ENCODE measurements around the gene JAKMIP2.
"Not testable (repeated sequence)": the region's sequence is repeated elsewhere in the genome, so short reads cannot be mapped to it uniquely, and the experiment has no call there.

Gene JAKMIP2

GRCh38 chr5:147616421-147616820 is 166.1 kb downstream of the JAKMIP2 start:
- no peak for DNase-seq (ENCODE audit: low read depth in 2 of 3, low spot score in 1 of 3)

- no peak for DNase-seq (ENCODE audit: low read depth in 2 of 3, low spot score in 1 of 3)
These were observed 169.2 kb downstream of the JAKMIP2 start for GRCh38 chr5:147613359-147613758.

DNA sequence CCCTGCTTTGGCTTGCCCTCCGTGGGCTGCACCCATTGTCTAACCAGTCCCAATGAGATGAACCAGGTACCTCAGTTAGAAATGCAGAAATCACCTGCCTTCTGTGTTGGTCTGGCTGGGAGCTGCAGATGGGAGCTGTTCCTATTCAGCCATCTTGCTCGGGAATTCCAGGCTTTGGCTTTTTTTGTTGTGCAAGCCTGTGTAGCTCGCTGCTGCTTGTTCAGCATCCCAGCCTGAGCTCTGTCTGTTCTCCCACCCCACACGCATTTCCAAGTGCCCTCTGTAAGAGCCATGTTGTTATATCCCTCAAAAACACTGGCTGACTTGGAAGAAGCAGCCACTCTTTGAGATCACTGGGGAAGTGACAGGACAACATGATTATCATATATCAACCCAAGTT is 171.0 kb downstream of the JAKMIP2 start:
- no peak for DNase-seq (ENCODE audit: low read depth in 2 of 3, low spot score in 1 of 3)

DNA sequence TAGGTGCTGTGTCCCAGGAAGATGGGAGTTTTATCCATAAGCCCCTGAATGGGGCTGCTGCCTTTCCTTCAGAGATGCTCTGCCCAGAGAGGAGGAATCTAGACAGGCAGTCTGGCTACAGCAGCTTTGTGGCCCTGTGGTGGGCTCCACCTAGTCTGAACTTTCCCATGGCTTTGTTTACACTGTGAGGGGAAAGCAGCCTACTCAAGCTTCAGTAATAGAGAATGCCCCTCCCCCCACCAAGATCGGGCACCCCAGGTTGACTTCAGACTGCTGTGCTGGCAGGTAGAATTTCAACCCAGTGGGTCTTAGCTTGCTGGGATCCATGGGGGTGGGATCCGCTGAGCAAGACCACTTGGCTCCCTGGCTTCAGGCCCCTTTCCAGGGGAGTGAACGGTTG is 171.7 kb downstream of the JAKMIP2 start:
- no peak for DNase-seq (ENCODE audit: low read depth in 2 of 3, low spot score in 1 of 3)

DNA sequence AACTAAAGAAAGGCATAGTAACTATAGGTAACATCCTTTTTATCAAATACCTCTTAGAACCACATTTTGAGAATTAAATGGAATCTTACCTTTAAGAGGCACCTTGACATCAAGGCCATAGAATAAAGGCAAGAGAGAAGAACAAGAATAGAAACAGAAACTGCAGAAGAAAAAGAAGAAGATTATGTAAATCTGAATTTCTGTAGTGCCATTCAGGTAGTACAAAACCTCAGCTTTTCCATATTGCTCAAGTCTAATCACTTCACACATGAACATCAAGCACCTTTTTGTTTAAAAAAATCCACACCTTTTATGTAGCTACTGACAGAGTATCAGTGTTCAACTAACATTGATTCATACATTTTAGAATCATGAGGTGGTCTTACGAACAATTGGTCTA is 180.9 kb downstream of the JAKMIP2 start:
- no peak for DNase-seq (ENCODE audit: low read depth in 2 of 3, low spot score in 1 of 3)

DNA sequence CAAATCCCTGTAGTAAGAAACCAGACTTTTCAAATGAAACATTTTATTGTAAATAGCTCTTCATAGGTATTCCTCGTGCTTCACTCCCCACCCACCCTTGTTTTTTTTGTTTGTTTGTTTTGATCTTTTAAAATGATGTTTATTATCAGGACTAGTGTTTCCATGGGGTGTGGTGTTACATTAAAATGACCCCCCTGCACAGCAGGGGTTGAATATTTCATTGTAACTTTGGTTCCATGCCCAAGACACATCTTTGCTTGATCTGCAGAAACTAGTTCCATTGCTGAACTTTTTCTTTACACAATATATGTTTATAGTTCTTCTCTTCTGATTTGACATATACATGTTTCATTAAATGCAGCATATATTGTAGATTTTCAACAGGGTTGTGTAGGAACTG is 191.4 kb downstream of the JAKMIP2 start:
- DNase-seq (ENCODE audit: low read depth in 2 of 3, low spot score in 1 of 3) = no peak

GRCh38 chr5:147590096-147590495 is 192.4 kb downstream of the JAKMIP2 start:
- no peak for DNase-seq (ENCODE audit: low read depth in 2 of 3, low spot score in 1 of 3)

DNA sequence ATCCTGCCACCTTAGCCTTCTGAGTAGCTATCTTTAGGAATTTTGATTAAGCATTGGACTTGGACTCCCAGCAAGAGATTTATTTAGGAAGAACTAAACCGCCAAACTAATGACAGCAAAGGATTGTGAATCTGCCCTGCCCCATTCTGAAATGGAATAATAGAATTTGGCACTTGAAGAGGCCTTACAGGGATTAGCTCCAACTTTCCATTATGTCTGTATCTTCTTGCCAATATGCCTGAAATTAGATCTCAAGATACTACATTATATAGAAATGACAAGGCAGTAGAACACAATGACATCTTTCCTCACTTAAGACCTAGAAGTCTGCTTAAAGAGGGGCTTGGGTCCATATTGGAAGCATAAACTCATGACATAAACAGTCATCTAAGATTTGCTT is 195.7 kb downstream of the JAKMIP2 start:
- no peak for DNase-seq (ENCODE audit: low read depth in 2 of 3, low spot score in 1 of 3)

DNA sequence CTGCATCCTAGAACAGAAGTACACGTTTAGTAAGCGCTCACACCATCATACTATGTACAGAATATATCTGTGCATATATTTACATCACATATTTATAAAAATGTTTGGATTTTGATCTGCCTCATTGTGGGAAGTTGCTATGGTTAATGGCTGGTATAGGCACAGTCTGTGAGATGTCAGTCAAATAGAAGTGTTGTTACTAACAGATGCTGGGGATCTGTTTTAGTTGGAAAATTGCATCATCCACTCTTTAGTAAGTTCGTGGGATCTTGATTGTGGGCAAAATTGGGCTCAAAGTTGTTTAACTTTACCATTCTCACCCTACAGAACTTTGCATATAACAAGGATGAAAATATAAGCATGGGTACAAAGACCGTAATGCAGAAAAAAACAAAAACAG is 196.3 kb downstream of the JAKMIP2 start:
- no peak for DNase-seq (ENCODE audit: low read depth in 2 of 3, low spot score in 1 of 3)

GRCh38 chr5:147582272-147582671 is 200.3 kb downstream of the JAKMIP2 start:
- not testable (repeated sequence) for DNase-seq (ENCODE audit: low read depth in 2 of 3, low spot score in 1 of 3)

DNA sequence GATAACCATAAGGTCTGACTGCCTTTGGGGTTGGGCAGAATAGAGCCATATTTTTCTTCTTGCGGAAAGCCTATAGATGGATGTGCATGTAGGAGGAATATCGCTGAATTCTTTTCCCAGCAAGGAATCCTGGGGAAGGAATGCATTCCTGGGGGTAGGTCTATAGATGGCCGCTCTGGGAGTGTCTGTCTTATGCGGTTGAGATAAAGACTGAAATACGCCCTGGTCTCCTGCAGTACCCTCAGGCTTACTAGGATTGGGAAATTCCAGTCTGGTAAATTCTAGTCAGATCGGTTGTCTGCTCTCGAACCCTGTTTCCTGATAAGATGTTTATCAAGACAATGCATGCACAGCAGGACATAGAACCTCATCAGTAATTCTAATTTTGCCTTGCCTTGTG is 202.1 kb downstream of the JAKMIP2 start:
- DNase-seq (ENCODE audit: low read depth in 2 of 3, low spot score in 1 of 3) = not testable (repeated sequence)

GRCh38 chr5:147578228-147579024 is 204.1 kb downstream of the JAKMIP2 start:
- no peak for DNase-seq (ENCODE audit: low read depth in 2 of 3, low spot score in 1 of 3)

DNA sequence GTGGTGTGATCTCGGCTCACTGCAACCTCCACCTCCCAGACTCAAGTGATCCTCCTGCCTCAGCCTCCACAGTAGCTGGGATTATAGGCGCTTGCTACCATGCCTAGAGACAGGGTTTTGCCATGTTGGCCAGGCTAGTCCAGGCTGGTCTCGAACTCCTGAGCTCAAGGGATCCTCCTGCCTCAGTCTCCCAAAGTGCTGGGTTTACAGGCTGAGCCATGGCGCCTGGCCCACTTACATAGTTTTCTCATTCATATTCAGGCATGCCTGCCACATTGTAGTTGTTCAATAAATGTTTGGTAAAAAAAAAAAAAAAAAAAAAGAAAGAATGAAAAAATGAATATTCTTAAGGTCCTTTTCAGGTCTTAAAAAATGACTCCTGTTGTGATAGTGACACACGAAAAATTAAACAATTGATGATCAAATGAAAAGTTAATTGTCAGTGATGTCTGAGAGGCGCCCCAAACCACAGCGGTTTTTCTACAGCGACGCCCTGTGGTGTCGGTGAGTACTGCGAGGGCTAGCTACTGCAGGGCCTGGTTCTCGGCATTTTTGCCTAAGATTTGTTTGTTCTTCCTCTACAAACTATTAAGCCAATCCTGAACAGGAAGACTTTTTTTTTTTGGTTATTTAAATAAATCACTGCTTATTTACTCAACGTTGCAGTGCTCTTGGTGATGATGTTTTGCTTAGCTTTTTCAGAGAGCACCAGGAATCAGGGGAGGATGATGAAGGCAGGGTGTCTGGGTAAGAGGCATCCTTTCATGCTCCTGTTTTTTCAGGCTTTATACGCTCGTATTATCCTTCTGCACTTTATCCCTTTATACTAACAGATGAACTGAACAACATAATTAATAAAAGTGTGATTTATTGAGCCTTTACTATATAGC is 205.6 kb downstream of the JAKMIP2 start:
- DNase-seq (ENCODE audit: low read depth in 2 of 3, low spot score in 1 of 3) = peak; percentile 8 to 41 (median 8)

- DNase-seq (ENCODE audit: low read depth in 2 of 3, low spot score in 1 of 3) = no peak
These were observed 206.9 kb downstream of the JAKMIP2 start for GRCh38 chr5:147575598-147575997.

GRCh38 chr5:147573211-147573610 is 209.3 kb downstream of the JAKMIP2 start:
- no peak for DNase-seq (ENCODE audit: low read depth in 2 of 3, low spot score in 1 of 3)

- DNase-seq (ENCODE audit: low read depth in 2 of 3, low spot score in 1 of 3) = no peak
These were observed 213.7 kb downstream of the JAKMIP2 start for GRCh38 chr5:147568710-147569406.

GRCh38 chr5:147567917-147568598 is 214.5 kb downstream of the JAKMIP2 start:
- no peak for DNase-seq (ENCODE audit: low read depth in 2 of 3, low spot score in 1 of 3)

GRCh38 chr5:147565524-147565923 is 217.0 kb downstream of the JAKMIP2 start:
- no peak for DNase-seq (ENCODE audit: low read depth in 2 of 3, low spot score in 1 of 3)

- no peak for DNase-seq (ENCODE audit: low read depth in 2 of 3, low spot score in 1 of 3)
These were observed 218.4 kb downstream of the JAKMIP2 start for GRCh38 chr5:147564124-147564486.

GRCh38 chr5:147563466-147564123 is 218.9 kb downstream of the JAKMIP2 start:
- no peak for DNase-seq (ENCODE audit: low read depth in 2 of 3, low spot score in 1 of 3)

GRCh38 chr5:147561435-147561834 is 221.1 kb downstream of the JAKMIP2 start:
- no peak for DNase-seq (ENCODE audit: low read depth in 2 of 3, low spot score in 1 of 3)

Measured in stimulated activated CD4-positive, alpha-beta T cell treated with anti-CD3 and anti-CD28 coated beads, Interleukin-12 subunit alpha, Interleukin-12 subunit beta, amount 100 ng/mL, for 48 hours (primary cell).